ENCODE measurements around the gene IL17RE. TPM values are rescaled to one million over a fixed set of nuclear protein-coding genes. Genes with fewer than 3 reads are reported as not detected.
A peak's percentile ranks its signal among the peaks of the same experiment; 100 is the strongest.

Gene IL17RE
- total and polyA plus RNA-seq, 2 of the 13 experiments (the other 11 are each of a cell fraction or from before 2014, with no cell fraction given) = 14.5 to 24.1 TPM

- TF ChIP-seq, protein P1, sequence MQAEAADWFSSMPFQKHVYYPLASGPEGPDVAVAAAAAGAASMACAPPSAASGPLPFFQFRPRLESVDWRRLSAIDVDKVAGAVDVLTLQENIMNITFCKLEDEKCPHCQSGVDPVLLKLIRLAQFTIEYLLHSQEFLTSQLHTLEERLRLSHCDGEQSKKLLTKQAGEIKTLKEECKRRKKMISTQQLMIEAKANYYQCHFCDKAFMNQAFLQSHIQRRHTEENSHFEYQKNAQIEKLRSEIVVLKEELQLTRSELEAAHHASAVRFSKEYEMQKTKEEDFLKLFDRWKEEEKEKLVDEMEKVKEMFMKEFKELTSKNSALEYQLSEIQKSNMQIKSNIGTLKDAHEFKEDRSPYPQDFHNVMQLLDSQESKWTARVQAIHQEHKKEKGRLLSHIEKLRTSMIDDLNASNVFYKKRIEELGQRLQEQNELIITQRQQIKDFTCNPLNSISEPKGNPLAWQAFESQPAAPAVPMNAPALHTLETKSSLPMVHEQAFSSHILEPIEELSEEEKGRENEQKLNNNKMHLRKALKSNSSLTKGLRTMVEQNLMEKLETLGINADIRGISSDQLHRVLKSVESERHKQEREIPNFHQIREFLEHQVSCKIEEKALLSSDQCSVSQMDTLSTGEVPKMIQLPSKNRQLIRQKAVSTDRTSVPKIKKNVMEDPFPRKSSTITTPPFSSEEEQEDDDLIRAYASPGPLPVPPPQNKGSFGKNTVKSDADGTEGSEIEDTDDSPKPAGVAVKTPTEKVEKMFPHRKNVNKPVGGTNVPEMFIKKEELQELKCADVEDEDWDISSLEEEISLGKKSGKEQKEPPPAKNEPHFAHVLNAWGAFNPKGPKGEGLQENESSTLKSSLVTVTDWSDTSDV (CRISPR knock-in tag; IDR thresholded peaks at IDR 0.05) = 0 out of 2 replicates have a peak, but pooled peaks have one; percentile 36
- TF ChIP-seq ARNT2 (CRISPR knock-in tag; IDR thresholded peaks at IDR 0.05; ENCODE audit: low read depth) (no peak), HDAC2 (CRISPR knock-in tag; IDR thresholded peaks at IDR 0.05) (peak; percentile 38; the same call in 1 of the 2 replicates), NR3C1 (CRISPR knock-in tag; IDR thresholded peaks at IDR 0.05) (no peak), NCOR1 (IDR thresholded peaks at IDR 0.05; ENCODE audit: borderline replicate concordance, low read length) (no peak), SMAD9 (CRISPR knock-in tag; IDR thresholded peaks at IDR 0.05) (no peak), ZGPAT (CRISPR knock-in tag; IDR thresholded peaks at IDR 0.05) (peak; percentile 58), ZNF292 (CRISPR knock-in tag; IDR thresholded peaks at IDR 0.05; ENCODE audit: borderline replicate concordance, low read depth) (peak; percentile 79; the same call in 1 of the 2 replicates), KAT8 (CRISPR knock-in tag; IDR thresholded peaks at IDR 0.05) (0 out of 2 replicates have a peak, but pooled peaks have one; percentile 41), TBP (CRISPR knock-in tag; IDR thresholded peaks at IDR 0.05) (no peak), FIP1L1 (IDR thresholded peaks at IDR 0.05; ENCODE audit: borderline replicate concordance, insufficient read depth, low read depth, low read length) (no peak), ZNF24 (IDR thresholded peaks at IDR 0.05) (no peak), SP5 (CRISPR knock-in tag; IDR thresholded peaks at IDR 0.05; ENCODE audit: borderline replicate concordance, low read depth) (no peak), ZNF382 (CRISPR knock-in tag; IDR thresholded peaks at IDR 0.05; ENCODE audit: borderline replicate concordance) (no peak), ZNF343 (CRISPR knock-in tag; IDR thresholded peaks at IDR 0.05) (no peak), PCBP1 (IDR thresholded peaks at IDR 0.05; ENCODE audit: borderline replicate concordance, low read depth, low read length) (no peak)
- TF ChIP-seq, protein P2, sequence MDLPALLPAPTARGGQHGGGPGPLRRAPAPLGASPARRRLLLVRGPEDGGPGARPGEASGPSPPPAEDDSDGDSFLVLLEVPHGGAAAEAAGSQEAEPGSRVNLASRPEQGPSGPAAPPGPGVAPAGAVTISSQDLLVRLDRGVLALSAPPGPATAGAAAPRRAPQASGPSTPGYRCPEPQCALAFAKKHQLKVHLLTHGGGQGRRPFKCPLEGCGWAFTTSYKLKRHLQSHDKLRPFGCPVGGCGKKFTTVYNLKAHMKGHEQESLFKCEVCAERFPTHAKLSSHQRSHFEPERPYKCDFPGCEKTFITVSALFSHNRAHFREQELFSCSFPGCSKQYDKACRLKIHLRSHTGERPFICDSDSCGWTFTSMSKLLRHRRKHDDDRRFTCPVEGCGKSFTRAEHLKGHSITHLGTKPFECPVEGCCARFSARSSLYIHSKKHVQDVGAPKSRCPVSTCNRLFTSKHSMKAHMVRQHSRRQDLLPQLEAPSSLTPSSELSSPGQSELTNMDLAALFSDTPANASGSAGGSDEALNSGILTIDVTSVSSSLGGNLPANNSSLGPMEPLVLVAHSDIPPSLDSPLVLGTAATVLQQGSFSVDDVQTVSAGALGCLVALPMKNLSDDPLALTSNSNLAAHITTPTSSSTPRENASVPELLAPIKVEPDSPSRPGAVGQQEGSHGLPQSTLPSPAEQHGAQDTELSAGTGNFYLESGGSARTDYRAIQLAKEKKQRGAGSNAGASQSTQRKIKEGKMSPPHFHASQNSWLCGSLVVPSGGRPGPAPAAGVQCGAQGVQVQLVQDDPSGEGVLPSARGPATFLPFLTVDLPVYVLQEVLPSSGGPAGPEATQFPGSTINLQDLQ (CRISPR knock-in tag; IDR thresholded peaks at IDR 0.05) = no peak
- TF ChIP-seq, protein P3, sequence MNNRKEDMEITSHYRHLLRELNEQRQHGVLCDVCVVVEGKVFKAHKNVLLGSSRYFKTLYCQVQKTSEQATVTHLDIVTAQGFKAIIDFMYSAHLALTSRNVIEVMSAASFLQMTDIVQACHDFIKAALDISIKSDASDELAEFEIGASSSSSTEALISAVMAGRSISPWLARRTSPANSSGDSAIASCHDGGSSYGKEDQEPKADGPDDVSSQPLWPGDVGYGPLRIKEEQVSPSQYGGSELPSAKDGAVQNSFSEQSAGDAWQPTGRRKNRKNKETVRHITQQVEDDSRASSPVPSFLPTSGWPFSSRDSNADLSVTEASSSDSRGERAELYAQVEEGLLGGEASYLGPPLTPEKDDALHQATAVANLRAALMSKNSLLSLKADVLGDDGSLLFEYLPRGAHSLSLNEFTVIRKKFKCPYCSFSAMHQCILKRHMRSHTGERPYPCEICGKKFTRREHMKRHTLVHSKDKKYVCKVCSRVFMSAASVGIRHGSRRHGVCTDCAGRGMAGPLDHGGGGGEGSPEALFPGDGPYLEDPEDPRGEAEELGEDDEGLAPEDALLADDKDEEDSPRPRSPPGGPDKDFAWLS (CRISPR knock-in tag; IDR thresholded peaks at IDR 0.05; ENCODE audit: borderline replicate concordance) = no peak
- TF ChIP-seq, protein P4, sequence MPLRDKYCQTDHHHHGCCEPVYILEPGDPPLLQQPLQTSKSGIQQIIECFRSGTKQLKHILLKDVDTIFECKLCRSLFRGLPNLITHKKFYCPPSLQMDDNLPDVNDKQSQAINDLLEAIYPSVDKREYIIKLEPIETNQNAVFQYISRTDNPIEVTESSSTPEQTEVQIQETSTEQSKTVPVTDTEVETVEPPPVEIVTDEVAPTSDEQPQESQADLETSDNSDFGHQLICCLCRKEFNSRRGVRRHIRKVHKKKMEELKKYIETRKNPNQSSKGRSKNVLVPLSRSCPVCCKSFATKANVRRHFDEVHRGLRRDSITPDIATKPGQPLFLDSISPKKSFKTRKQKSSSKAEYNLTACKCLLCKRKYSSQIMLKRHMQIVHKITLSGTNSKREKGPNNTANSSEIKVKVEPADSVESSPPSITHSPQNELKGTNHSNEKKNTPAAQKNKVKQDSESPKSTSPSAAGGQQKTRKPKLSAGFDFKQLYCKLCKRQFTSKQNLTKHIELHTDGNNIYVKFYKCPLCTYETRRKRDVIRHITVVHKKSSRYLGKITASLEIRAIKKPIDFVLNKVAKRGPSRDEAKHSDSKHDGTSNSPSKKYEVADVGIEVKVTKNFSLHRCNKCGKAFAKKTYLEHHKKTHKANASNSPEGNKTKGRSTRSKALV (CRISPR knock-in tag; IDR thresholded peaks at IDR 0.05) = no peak
These were observed 23.9 kb upstream of the IL17RE start (continued) for GRCh38 chr3:9878700-9879099.

Measured in HepG2 (cell line).